ENCODE results near the gene HIF3A. TPM values are rescaled to one million over a fixed set of nuclear protein-coding genes. Genes with fewer than 3 reads are reported as not detected.

HIF3A gene
- polyA plus RNA-seq, 2 of the 4 experiments (the other 2 are of a cell fraction) = not detected

- no peaks in the 10 kb centered on the region for H3K9me3 ChIP-seq
- peak overlapping the region in 1 of 2 experiments; percentile 45; a peak in 2 of 6 replicates for H3K27ac ChIP-seq
- TF ChIP-seq ZNF302 (CRISPR knock-in tag; IDR thresholded peaks at IDR 0.05) = no peak
- no peak for TF ChIP-seq HOXB5 (CRISPR knock-in tag; IDR thresholded peaks at IDR 0.05)
- TF ChIP-seq CEBPB (IDR thresholded peaks at IDR 0.05) = no peak
- TF ChIP-seq FOXS1 (CRISPR knock-in tag; IDR thresholded peaks at IDR 0.05) = no peak
- TF ChIP-seq CBX2 (IDR thresholded peaks at IDR 0.05; ENCODE audit: borderline replicate concordance, low read depth) = no peak
- no peak for TF ChIP-seq ELK1 (IDR thresholded peaks at IDR 0.05; ENCODE audit: low read depth, low read length)
- no peak for TF ChIP-seq ZFP36 (IDR thresholded peaks at IDR 0.05; ENCODE audit: borderline replicate concordance, partially characterized antibody)
- TF ChIP-seq FOSL2 (IDR thresholded peaks at IDR 0.05) = no peak
- no peak for TF ChIP-seq FOSL2 (CRISPR knock-in tag; IDR thresholded peaks at IDR 0.05)
- no peak for TF ChIP-seq ESRRA (IDR thresholded peaks at IDR 0.05; ENCODE audit: borderline replicate concordance, low read length)
- TF ChIP-seq USF2 (IDR thresholded peaks at IDR 0.05) = no peak
- TF ChIP-seq HMGXB4 (CRISPR knock-in tag; IDR thresholded peaks at IDR 0.05; ENCODE audit: borderline replicate concordance) = no peak
- no peak for TF ChIP-seq RFX5 (IDR thresholded peaks at IDR 0.05)
- WGBS (ENCODE audit: missing lambda C conversion rate) = 92% methylated on average over 9 of the region's 9 CpGs
- no peak overlapping the region for H3K4me2 ChIP-seq
- peaks cover 35% of the 10 kb centered on the region for H3K4me1 ChIP-seq
- ChIA-PET CTCF (interaction anchor here (0.8 to 5.8 kb wide), 16 partner anchors 8 to 328 kb away, joined by 3 to 58 read pairs (median 5); partner anchors contain the start of gene PPP5C), POLR2A (interaction anchor here (1.4 kb wide), 1 partner anchor 9 kb away, joined by 3 read pairs; the partner anchor contains the start of gene PPP5C)
- H3K4me3 ChIP-seq = no peak overlapping the region
- no peak for FAIRE-seq
- no peak for DNase-seq (ENCODE audit: low read depth in 1 of 2, low spot score in 1 of 2)
- no peak for ATAC-seq
These were observed 59.6 kb downstream of the HIF3A start for GRCh38 chr19:46356149-46357055.

- POLR2A ChIA-PET = no interaction called here
- WGBS (ENCODE audit: missing lambda C conversion rate) = 78% methylated on average over 7 of the region's 7 CpGs
- Histone ChIP-seq H3K4me3 (no peak overlapping the region), H3K9me3 (no peaks in the 10 kb centered on the region), H3K27ac (no peak overlapping the region), H3K4me2 (no peak overlapping the region), H3K4me1 (peaks cover 30% of the 10 kb centered on the region)
- TF ChIP-seq HMGXB4 (CRISPR knock-in tag; IDR thresholded peaks at IDR 0.05; ENCODE audit: borderline replicate concordance) (no peak), ZNF302 (CRISPR knock-in tag; IDR thresholded peaks at IDR 0.05) (no peak), KDM5A (IDR thresholded peaks at IDR 0.05) (no peak), MYC (IDR thresholded peaks at IDR 0.05; ENCODE audit: borderline replicate concordance, low read length) (no peak), KDM1A (IDR thresholded peaks at IDR 0.05; ENCODE audit: low read depth) (no peak), FOSB (CRISPR knock-in tag; IDR thresholded peaks at IDR 0.05) (no peak), POLR2AphosphoS2 (conservative IDR thresholded peaks at IDR 0.05; ENCODE audit: low read length) (no peak), POLR2A (IDR thresholded peaks at IDR 0.05; ENCODE audit: low read length) (no peak), ELK1 (IDR thresholded peaks at IDR 0.05; ENCODE audit: low read depth, low read length) (no peak), MAFK (IDR thresholded peaks at IDR 0.05; ENCODE audit: partially characterized antibody) (no peak), JUN (IDR thresholded peaks at IDR 0.05) (no peak), EHF (CRISPR knock-in tag; IDR thresholded peaks at IDR 0.05) (no peak), HOXA7 (CRISPR knock-in tag; IDR thresholded peaks at IDR 0.05) (no peak), CEBPB (IDR thresholded peaks at IDR 0.05) (no peak), RAD21 (conservative IDR thresholded peaks at IDR 0.05 in 1 of 2, IDR thresholded peaks at IDR 0.05 in 1 of 2) (no peak), ESRRA (IDR thresholded peaks at IDR 0.05; ENCODE audit: borderline replicate concordance, low read length) (no peak), TFCP2L1 (CRISPR knock-in tag; IDR thresholded peaks at IDR 0.05) (no peak), HES2 (IDR thresholded peaks at IDR 0.05) (no peak), HOXB5 (CRISPR knock-in tag; IDR thresholded peaks at IDR 0.05) (no peak), SMC3 (IDR thresholded peaks at IDR 0.05) (no peak)
- CTCF ChIA-PET = interaction anchor here (0.6 to 5.8 kb wide), 9 partner anchors 11 to 185 kb away, joined by 3 to 58 read pairs (median 10); partner anchors contain the start of gene PPP5C
- DNase-seq (ENCODE audit: low read depth in 1 of 2, low spot score in 1 of 2) (no peak), ATAC-seq (no peak), FAIRE-seq (no peak)
These were observed 61.2 kb downstream of the HIF3A start for GRCh38 chr19:46357846-46358583.

Data from A549 (cell line).